Measurements from ENCODE around the gene CHPF. TPM values are rescaled to one million over a fixed set of nuclear protein-coding genes. Genes with fewer than 3 reads are reported as not detected.

The CHPF gene
- total RNA-seq, 1 donor from 2014 or later: 23.2 TPM

GRCh38 chr2:219506802-219507526, 36.6 kb downstream of the CHPF start:
- no peak for DNase-seq
- Histone ChIP-seq H3K27ac (no peak overlapping the region), H3K4me1 (peaks cover 16% of the 10 kb centered on the region), H3K27me3 (ENCODE audit: low read depth) (peaks cover 30% of the 10 kb centered on the region), H3K9me3 (no peaks in the 10 kb centered on the region), H3K36me3 (peaks cover 52% of the 10 kb centered on the region), H3K4me3 (no peak overlapping the region)
- TF ChIP-seq, protein P1, sequence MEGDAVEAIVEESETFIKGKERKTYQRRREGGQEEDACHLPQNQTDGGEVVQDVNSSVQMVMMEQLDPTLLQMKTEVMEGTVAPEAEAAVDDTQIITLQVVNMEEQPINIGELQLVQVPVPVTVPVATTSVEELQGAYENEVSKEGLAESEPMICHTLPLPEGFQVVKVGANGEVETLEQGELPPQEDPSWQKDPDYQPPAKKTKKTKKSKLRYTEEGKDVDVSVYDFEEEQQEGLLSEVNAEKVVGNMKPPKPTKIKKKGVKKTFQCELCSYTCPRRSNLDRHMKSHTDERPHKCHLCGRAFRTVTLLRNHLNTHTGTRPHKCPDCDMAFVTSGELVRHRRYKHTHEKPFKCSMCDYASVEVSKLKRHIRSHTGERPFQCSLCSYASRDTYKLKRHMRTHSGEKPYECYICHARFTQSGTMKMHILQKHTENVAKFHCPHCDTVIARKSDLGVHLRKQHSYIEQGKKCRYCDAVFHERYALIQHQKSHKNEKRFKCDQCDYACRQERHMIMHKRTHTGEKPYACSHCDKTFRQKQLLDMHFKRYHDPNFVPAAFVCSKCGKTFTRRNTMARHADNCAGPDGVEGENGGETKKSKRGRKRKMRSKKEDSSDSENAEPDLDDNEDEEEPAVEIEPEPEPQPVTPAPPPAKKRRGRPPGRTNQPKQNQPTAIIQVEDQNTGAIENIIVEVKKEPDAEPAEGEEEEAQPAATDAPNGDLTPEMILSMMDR (IDR thresholded peaks at IDR 0.05): no peak
- ATAC-seq: no peak
- intact Hi-C loops (cut with DNase I): no loop called here

DNA sequence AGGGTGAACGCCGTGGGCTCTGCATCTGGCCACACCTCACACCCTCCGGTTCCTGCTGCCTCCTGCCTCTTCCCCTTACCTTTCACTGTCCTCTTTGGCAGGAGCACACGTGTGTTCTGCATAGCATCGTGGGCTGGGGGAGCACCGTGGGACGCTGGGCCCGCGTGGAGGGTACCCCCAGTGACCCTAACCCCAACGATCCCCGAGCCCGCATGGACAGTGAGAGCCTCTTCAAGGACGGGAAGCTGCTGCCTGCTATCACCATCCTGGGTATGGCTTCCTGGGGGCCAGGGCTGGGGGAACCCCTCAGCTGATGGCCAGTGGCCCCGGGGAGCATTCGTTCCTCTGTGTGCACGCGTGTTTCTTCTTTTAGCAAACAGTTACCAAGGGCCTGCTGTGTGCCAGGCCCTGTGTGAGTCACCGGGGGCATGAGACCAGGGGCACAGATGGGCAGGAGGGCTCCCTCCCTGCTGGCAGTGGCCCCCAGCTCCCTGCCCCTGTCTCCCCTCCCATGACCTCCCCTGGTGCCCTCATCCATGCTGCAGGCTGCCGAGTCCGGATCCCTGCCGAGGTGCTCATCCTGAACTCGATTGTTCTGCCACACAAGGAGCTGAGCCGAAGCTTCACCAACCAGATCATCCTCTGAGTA, 37.3 kb downstream of the CHPF start:
- intact Hi-C loops (cut with DNase I): no loop called here
- Histone ChIP-seq H3K27ac (no peak overlapping the region), H3K4me3 (no peak overlapping the region), H3K27me3 (ENCODE audit: low read depth) (peaks cover 23% of the 10 kb centered on the region), H3K4me1 (peaks cover 16% of the 10 kb centered on the region), H3K36me3 (peaks cover 55% of the 10 kb centered on the region), H3K9me3 (no peaks in the 10 kb centered on the region)
- ATAC-seq (no peak), DNase-seq (no peak)
- TF ChIP-seq, protein P1 (IDR thresholded peaks at IDR 0.05): no peak

- Histone ChIP-seq H3K27ac (no peak overlapping the region), H3K27me3 (ENCODE audit: low read depth) (peaks cover 16% of the 10 kb centered on the region), H3K9me3 (no peaks in the 10 kb centered on the region), H3K36me3 (peaks cover 55% of the 10 kb centered on the region), H3K4me3 (no peak overlapping the region), H3K4me1 (peaks cover 16% of the 10 kb centered on the region)
- TF ChIP-seq, protein P1 (IDR thresholded peaks at IDR 0.05): no peak
- intact Hi-C loops (cut with DNase I): no loop called here
- no peak for ATAC-seq
- no peak for DNase-seq
Observed at GRCh38 chr2:219505585-219505984, 38.0 kb downstream of the CHPF start.

DNA sequence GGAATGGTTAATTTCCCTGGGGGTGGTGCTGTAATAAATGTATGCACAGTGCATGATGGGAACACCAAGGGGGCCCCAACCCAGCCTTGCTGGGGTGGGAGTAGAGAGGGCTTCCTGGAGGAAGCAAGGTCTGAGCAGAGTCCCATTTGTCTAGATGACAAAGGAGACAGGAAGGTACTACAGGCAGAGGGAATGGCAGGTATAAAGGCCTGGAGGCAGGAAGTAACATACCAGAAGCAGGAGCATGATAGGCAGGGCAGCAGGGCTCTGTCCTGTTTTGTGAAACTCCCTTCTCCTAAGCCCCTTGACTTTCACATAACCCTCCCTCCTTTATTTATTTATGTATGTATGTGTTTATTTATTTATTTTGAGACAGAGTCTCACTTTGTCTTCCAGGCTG, 41.0 kb downstream of the CHPF start:
- Histone ChIP-seq H3K4me3 (no peak overlapping the region), H3K9me3 (no peaks in the 10 kb centered on the region), H3K36me3 (peaks cover 55% of the 10 kb centered on the region), H3K4me1 (peaks cover 16% of the 10 kb centered on the region), H3K27me3 (ENCODE audit: low read depth) (peaks cover 2% of the 10 kb centered on the region), H3K27ac (no peak overlapping the region)
- ATAC-seq (no peak), DNase-seq (no peak)
- intact Hi-C loops (cut with DNase I): no loop called here
- TF ChIP-seq, protein P1 (IDR thresholded peaks at IDR 0.05): no peak

- Histone ChIP-seq H3K27me3 (ENCODE audit: low read depth) (peaks cover 9% of the 10 kb centered on the region), H3K4me3 (no peak overlapping the region), H3K4me1 (peaks cover 23% of the 10 kb centered on the region), H3K27ac (no peak overlapping the region), H3K36me3 (peaks cover 50% of the 10 kb centered on the region), H3K9me3 (no peaks in the 10 kb centered on the region)
- intact Hi-C loops (cut with DNase I): no loop called here
- ATAC-seq (no peak), DNase-seq (no peak)
- TF ChIP-seq, protein P1 (IDR thresholded peaks at IDR 0.05): no peak
Observed at GRCh38 chr2:219501849-219502248, 41.8 kb downstream of the CHPF start.

Data from lower lobe of right lung (tissue), 2 donors.